GM21367 (cell line): ENCODE measurements around the gene ITCH.
"Not testable (repeated sequence)": the region's sequence is repeated elsewhere in the genome, so short reads cannot be mapped to it uniquely, and the experiment has no call there.

Source experiments
- ATAC-seq: cut with Tn5 transposase; IDR thresholded peaks from one replicate; pipeline ENCODE4 v1.9.1; 2021; ENCODE audit not compliant: unreplicated experiment

ITCH gene

DNA sequence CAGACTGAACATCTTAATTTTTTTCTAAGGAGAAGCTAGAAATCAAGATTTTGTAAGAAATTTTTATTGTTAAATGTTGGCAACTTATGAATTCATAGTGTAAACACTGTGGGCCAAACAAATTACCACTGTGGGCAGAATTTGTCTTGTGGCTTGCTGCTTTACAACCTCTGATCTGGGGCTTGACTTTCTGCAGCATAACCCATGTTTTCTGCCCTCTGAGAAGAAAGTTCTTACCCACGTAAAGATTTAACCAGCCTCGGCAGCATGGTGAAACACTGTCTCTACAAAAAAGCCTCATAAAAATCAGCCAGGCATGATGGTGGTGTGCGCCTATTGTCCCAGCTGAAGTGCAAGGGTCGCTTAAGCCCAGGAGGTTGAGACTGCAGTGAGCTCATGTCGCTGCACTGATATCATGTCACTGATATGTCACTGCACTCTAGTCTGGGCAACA, 12.9 kb downstream of the ITCH start:
- no peak for ATAC-seq

DNA sequence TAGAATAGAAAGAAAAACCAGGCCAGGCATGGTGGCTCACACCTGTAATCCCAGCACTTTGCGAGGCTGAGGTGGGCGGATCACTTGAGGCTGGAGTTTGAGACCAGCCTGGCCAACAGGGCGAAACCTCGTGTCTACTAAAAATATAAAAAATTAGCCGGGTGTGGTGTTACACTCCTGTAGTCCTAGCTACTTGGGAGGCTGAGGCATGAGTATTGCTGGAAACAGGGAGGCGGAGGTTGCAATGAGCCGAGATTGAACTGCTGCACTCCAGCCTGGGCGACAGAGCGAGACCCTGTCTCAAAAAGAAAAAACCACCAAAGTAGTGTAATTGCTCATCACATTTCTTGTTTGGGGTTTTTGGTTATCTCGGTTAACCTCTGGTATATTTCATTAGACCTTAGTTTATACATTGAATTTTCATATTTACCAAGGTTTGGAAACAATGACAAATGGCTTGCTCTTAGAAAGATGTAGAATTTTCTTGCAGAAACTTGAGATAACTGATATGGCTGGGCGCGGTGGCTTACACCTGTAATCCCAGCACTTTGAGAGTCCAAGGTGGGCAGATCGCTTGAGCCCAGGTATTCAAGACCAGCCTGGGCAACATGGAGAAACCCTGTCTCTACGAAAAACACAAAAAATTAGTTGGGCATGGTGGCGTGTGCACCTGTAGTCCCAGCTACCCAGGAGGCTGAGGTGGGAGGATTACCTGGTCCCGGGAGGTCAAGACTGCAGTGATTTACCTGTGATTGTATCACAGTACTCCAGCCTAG, 14.2 kb downstream of the ITCH start:
- no peak for ATAC-seq

DNA sequence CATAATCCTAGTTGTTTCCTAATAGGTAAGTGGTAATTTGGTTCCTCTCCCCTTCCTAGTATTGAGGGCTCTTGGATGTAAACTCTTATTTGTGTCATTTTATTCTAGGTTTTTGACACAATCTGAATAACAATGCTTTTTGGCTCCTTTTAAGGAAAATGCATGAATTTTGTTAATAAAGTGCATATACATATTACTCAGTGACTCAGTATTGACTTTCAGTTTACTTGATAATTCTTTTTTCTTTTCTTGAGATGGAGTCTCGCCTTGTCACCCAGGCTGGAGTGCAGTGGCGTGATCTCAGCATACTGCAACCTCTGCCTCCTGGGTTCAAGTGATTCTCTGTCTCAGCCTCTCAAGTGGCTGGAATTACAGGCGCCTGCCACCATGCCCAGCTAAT, 19.1 kb downstream of the ITCH start:
- no peak for ATAC-seq

DNA sequence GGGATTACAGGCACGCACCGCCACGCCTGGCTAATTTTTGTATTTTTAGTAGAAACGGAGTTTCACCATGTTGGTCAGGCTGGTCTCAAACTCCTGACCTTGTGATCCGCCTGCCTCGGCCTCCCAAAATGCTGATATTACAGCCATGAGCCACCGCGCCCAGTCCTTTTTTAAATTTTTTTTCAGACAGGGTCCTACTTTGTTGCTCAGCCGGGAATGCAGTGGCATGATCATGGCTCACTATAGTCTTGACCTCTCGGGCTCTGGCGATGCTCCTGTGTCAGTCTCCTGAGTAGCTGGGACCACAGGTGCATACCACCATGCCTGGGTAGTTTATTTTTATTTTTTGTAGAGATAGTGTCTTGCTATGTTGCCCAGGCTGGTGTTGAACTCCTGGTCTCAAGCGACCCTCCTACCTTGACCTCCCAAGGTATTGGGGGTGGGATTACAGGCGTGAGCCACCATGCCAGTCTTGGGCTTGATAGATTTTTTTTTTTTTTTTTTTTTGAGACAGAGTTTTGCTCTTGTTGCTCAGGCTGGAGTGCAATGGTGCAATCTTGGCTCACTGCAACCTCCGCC, 19.9 kb downstream of the ITCH start:
- ATAC-seq, result not testable (repeated sequence)

DNA sequence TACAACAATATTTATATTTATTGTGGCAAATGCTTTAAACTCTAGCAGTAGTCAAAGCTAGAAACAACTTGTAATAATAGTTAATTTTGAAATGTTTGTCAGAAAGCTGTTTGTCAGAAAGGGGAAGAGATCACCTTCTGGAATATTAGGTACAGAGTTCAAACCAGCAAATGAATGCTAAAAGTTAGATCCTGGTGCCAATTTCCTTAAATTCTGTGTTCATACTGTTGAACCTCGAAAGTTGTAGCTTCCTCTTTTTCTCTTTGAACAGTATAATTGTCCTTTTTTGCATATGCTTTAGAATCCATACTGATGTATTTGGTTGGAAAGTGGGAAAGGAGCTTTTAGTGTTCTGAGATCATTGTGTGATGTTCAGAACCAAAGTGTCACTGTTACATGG, 22.4 kb downstream of the ITCH start:
- ATAC-seq, result no peak

DNA sequence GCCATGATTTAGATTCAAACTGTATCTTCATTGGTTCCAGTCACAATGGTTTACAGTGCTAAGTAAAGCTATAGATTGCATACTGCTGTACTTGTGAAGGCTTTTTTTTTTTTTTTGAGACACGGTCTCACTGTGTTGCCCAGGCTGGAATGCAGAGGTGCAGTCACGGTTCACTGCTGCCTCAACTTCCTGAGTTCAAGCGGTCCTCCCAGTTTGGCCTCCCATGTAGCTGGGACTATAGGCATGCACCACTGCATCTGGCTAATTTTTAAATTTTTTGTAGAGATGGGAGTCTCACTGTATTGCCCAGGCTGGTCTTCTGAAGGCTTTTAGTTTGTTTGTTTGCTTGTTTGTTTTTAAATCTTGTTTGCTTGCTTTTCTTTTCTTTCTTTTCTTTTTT, 24.9 kb downstream of the ITCH start:
- ATAC-seq, result no peak

DNA sequence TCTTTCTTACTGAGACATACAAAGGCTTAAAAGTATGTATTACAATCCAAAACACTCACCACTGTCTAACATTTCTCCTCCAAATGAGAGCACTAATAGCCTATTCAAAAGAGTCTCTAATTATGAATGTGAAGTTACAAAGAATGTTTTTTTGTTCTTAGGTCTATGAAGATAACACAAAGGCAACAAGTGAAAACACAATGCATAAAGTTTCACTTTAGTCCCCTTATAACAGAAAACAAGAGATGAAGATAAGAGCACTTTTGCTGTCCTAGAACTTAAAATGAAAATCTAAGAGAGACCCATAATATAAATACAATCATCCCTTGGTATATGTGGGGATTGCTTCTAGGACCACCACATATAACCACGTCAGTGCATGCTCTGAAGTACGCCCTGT, 25.6 kb downstream of the ITCH start:
- no peak for ATAC-seq

DNA sequence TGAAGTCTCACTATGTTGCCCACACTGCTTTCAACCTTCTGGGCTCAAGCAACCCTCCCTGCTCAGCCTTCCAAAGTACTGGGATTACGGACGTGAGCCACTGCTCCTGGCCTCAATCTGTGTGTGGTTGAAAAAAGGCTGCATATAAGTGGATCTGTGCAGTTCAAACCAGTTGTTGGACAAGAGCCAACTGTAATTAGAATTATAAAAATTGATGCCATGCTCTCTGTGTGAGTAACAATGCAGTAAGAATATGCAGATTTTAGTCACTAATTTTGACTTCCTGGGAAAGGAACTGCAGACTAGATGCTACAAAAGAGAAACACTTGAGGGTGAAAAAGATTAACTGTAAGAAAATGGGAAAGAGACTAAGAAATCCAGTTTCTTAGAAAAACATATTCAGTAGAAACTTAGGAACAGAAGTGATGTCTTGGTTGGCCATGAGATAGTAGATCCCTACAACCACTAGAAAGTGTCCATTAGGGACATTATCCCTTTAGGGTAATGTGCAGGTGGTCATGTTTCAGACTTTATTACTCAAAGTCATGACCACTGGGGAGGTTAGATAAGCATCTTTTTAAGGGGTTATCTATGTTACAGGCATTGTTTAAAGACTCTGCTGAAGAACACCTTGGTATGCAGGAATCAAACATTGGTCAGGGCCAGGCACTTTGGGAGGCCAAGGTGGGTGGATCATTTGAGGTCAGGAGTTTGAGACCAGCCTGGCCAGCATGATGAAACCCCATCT, 26.3 kb downstream of the ITCH start:
- no peak for ATAC-seq

DNA sequence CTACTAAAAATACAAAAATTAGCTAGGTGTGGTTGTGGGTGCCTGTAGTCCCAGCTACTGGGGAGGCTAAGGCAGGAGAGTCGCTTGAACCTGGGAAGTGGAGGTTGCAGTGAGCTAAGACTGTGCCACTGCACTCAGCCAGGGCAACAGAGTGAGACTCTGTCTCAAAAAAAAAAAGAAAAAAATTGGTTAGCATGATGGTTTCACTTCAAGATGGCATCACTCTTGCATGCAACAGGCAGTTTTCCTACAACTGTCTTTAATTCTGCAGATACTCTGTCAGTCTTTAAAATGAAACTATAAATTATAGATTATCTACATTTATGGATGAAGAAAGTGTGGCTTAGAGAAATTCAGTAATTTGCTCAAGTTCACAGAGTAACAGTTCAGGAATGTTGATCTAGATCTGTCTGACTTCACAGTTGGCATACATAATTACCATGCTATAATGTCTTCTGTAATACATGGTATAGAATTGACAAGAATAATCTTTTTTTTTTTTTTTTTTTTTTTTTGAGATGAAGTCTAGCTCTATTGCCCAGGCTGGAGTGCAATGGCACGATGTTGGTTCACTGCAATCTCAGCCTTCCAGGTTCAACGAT, 27.0 kb downstream of the ITCH start:
- ATAC-seq, result no peak

DNA sequence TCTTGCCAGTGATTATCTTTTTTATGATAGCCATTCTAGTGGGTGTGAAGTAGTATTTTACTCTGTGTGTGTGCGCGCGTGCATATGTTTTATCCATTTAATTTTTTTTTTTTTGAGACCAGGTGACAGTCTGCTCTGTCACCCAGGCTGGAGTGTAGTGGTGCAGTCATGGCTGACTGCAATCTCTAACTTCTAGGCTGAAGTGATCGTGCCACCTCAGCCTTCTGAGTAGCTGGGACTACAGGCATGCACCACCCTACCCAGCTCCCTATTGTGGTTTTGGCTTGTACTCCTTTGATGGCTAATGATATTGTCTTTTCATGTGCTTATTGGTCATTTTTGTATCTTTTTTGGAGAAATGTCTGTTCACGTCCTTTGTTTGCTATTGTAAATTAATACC, 33.3 kb downstream of the ITCH start:
- ATAC-seq, result no peak

DNA sequence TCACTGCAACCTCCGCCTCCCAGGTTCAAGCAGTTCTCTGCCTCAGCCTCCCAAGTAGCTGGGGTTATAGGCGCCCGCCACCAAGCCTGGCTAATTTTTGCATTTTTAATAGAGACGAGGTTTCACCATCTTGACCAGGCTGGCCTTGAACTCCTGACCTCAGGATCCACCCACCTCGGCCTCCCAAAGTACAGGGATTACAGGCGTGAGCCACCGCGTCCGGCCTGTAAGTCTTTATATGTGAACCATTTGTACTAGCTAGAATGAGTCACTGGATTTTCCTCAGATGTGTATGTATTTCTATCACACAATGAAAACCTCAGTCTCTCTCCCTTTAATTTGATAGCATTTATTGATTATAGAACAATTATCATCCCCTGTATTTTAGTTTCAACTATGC, 34.0 kb downstream of the ITCH start:
- no peak for ATAC-seq

DNA sequence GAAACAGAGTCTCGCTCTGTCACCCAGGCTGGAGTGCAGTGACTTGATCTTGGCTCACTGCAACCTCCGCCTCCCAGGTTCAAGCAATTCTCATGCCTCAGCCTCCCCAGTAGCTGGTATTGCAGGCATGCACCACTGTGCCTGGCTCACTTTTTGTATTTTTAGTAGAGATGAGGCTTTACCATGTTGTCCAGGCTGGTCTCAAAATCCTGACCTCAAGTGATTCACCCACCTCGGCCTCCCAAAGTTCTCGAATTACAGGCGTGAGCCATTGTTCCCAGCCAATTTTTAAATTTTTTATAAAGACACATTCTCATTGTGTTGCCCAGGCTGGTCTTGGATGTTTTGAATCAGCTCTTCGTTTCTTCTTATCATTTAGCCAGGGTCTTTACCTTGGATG, 37.7 kb downstream of the ITCH start:
- not testable (repeated sequence) for ATAC-seq

DNA sequence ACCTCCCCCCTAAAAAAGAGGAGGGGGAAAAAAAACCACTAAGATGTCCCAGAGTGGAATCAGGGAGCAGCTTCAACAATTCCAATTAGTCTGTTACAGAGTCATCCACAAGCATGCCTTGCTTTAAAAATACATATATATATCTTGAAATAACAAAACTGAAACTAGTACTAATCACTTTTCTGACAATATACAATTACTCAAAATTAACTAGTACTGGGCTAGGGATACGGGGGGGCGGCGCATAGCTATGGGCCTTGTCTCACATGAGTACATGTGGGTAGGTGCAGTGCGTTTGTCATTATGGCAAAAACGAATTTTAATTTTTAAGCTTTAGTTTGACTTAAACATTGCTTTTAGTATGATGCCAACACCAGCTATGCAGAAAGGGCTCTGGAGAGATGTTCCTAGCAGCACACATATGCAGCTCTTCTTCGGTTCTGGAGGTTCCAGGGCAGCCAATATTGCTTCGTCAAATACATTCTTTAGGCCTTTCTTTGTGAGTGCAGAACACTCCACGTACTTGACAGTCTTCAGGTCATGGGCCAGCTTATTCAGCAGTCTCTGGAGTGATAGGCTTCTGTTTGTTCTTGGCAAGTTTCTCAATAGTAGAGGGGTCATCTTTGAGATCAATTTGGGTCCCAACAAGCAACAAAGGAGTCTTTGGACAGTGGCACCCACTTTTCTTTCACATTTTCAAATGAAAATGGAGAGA, 38.8 kb downstream of the ITCH start:
- ATAC-seq, result no peak

DNA sequence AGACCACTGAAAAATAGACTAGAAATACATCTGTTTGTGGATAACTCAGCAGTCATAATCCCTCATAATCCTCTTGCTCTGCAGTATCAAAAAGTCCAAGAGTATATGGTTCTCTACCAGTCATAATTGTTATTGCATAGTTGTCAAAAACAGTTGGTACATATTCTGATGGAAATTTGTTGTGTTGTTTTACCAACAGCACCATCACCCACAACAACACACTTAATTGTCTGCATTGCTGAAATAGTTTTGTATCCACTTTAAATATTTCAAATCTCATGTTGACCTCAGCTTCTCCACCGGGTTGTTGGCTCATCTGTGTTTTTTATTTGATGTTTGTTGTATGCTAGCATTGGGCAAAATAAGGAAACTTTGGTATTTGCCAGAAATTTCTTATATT, 39.4 kb downstream of the ITCH start:
- ATAC-seq, result no peak

DNA sequence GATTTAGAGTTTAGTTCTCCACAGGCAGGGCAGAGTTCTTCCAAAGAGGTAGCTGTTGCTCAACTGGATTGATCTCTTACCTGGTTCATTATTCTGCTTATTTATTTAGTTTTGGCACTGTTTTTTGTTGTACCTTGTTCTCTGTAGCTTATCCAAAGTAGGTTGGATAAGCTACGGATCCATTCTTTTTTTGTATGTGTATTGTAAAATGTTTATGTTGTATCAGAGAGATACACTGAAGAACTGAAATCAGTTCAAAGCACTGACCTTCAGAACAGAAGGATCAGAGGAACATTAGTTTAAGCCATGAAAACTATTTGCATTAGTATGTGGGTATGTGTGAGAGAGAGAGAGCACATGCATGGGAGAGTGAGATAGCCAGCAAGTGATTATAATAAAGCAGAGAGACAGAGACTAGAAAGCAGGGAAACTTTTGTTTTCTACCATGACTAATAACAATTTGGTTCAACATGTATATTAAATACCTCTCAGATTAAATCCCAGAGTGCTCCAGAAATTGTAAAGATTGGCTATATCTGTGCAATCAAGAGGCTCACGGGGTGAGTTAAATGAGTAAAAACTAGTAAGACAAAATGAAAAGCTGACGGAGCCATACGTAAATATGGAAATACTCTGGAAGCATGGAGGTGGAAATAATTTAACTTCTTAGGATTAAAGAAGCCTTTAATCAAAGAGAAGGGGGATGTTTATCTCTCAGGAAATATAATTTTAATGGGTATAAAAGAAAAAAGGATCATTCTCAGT, 40.2 kb downstream of the ITCH start:
- no peak for ATAC-seq

DNA sequence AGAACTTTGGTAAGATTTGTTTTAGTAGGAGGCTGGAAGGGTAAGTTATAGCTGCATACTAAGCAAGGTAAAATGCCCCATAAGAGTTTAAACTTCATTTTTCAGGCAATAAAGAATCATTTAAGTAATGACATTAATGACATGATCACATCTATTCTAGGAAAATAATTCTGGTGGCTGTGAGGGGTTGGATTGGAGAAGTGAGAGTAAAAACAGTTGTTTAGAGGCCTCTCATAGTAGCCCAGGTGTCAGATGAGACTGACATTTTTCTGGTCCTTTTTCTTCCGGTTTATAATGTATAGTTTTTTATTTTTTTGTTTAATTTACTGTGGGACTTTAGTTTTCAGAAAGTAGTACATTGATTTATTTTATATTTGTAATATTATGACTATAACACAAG, 40.8 kb downstream of the ITCH start:
- ATAC-seq, result no peak

DNA sequence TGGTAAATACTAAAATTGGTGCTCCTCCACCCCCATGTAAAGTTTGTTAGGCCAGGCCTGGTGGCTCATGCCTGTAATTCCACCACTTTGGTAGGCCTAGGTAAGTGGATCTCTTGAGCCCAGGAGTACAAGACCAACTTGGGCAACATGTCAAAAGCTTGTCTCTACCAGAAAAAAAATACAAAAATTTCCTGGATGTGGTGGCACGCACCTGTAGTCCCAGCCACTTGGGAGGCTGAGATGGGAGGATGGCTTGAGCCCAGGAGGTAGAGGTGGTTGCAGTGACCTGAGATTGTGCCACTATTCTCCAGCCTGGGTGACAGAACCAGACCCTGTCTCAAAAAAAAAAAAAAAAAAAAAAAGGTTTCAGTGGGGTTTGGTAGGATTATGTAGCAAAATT, 41.7 kb downstream of the ITCH start:
- no peak for ATAC-seq

DNA sequence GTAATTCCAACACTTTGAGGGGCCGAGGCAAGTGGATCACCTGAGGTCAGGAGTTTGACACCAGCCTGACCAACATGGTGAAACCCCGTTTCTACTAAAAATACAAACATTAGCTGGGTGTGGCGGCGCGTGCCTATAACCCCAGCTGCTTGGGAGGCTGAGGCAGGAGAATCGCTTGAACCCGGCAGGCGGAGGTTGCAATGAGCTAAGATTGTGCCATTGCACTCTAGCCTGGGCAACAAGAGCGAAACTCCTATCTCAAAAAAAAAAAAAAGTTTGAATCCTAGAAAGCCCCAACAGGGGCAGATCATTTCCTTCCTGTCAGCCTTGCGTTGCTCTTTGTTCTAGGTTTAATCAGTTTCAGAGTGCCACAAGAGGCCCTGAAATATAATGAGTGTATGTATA, 42.2 kb downstream of the ITCH start:
- ATAC-seq, result not testable (repeated sequence)

DNA sequence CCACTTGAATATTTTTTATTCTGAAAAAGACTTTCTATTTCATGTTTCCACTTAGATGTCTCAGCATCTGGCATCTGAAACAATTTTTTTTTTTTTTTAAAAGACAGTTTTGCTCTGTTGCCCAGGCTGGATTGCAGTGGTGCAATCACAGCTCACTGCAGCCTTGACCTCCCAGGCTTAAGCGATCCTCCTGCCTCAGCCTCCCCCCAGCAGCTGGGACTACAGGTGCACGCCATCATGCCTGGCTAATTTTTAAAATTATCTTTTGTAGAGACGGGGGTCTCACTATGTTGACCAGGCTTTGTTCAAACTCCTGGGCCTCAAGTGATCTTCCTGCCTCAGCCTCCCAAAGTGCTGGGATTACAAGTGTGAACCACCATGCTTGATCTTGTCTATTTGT, 42.9 kb downstream of the ITCH start:
- not testable (repeated sequence) for ATAC-seq

DNA sequence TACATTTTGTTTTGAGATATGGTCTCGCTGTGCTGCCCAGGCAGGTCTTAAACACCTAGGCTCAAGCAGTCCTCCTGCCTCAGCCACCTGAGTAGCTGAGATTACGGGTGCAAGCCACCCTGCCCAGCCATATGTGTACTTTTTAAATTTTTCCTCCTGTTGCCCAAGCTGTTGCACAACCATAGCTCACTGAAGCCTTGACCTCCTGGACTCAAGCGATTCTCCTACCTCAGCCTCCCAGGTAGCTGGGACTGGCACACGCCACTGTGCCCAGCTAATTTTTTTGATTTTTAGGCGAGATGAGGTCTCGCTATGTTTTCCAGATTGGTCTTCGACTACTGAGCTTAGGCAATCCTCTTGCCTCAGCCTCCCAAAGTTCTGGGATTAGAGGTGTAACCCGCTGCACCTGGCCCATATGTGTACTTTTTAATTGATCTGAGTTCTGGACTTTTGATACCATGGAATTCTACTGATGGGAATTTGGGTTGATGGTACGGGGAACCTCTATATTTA, 44.9 kb downstream of the ITCH start:
- no peak for ATAC-seq
